ENCODE data around the gene C9. TPM values are rescaled to one million over a fixed set of nuclear protein-coding genes. Genes with fewer than 3 reads are reported as not detected.
"Not testable (repeated sequence)": the region's sequence is repeated elsewhere in the genome, so short reads cannot be mapped to it uniquely, and the experiment has no call there.

C9 gene
- total RNA-seq, 2 experiments from 2014 or later = not detected

GRCh38 chr5:39236718-39237117 is 127.6 kb downstream of the C9 start:
- H3K36me3 Mint-ChIP-seq = no peaks in the 10 kb centered on the region
- no peak for DNase-seq
- no peak overlapping the region for H3K27ac Mint-ChIP-seq
- H3K27me3 Mint-ChIP-seq = no peaks in the 10 kb centered on the region
- no peak overlapping the region for H3K4me3 Mint-ChIP-seq
- H3K9me3 Mint-ChIP-seq = peaks cover 9% of the 10 kb centered on the region
- H3K4me1 Mint-ChIP-seq = peaks cover 5% of the 10 kb centered on the region

GRCh38 chr5:39235648-39236047 is 128.6 kb downstream of the C9 start:
- H3K27ac Mint-ChIP-seq = no peak overlapping the region
- no peaks in the 10 kb centered on the region for H3K36me3 Mint-ChIP-seq
- H3K27me3 Mint-ChIP-seq = no peaks in the 10 kb centered on the region
- H3K9me3 Mint-ChIP-seq = peaks cover 5% of the 10 kb centered on the region
- DNase-seq = no peak
- H3K4me3 Mint-ChIP-seq = no peak overlapping the region
- peaks cover 10% of the 10 kb centered on the region for H3K4me1 Mint-ChIP-seq

GRCh38 chr5:39234494-39234893 is 129.8 kb downstream of the C9 start:
- not testable (repeated sequence) for H3K27ac Mint-ChIP-seq, H3K36me3 Mint-ChIP-seq

More at GRCh38 chr5:39234494-39234893, 129.8 kb downstream of the C9 start:
- H3K9me3 Mint-ChIP-seq, H3K27me3 Mint-ChIP-seq, H3K4me1 Mint-ChIP-seq, H3K4me3 Mint-ChIP-seq, DNase-seq: not testable (repeated sequence)

Other genes starting within 250 kb of the C9 start
- 10 to 100 TPM; 71.3 to 74.1 TPM for gene FYB1, start 144.9 kb downstream of the C9 start, total RNA-seq
- under 1 TPM; 0.25 to 0.28 TPM for gene DAB2, start 60.5 kb upstream of the C9 start, total RNA-seq

Data from activated naive CD8-positive, alpha-beta T cell treated with anti-CD3 and anti-CD28 coated beads for 36 hours (primary cell).